Activated CD8-positive, alpha-beta memory T cell treated with anti-CD3 and anti-CD28 coated beads, Interleukin-2, amount 10 ng/mL, durations not matched to agents 7 days and 5 days (primary cell): ENCODE results near the gene CCDC12. TPM values are rescaled to one million over a fixed set of nuclear protein-coding genes. Genes with fewer than 3 reads are reported as not detected.

Experiments used
- ATAC-seq: fragments of 150-1000 bp; cut with Tn5 transposase; one replicate; pipeline ENCODE4 v1.10.0; 2021; ENCODE audit warnings: moderate library complexity
- CTCF ChIA-PET: fragments of 350-600 bp; sonication (Branson Sonifier 250); formaldehyde crosslinking; loops from one replicate; lab custom pipeline; 2021; ENCODE audit warnings: antibody characterized with exemption; lab: Charles Lee
- DNase-seq: peaks from one replicate; pipeline ENCODE4 v3.0.0-alpha.2; 2020
- H3K27ac Mint-ChIP-seq: one replicate; pipeline ENCODE4 v1.8.0; 2021; ENCODE audit warnings: mild to moderate bottlenecking, mixed read lengths
- H3K27me3 Mint-ChIP-seq: one replicate; pipeline ENCODE4 v1.8.0; 2021; ENCODE audit warnings: mixed read lengths
- H3K36me3 Mint-ChIP-seq: one replicate; pipeline ENCODE4 v1.8.0; 2021; ENCODE audit warnings: mild to moderate bottlenecking, mixed read lengths
- H3K4me1 Mint-ChIP-seq: one replicate; pipeline ENCODE4 v1.8.0; 2021; ENCODE audit warnings: mixed read lengths
- H3K4me3 Mint-ChIP-seq: one replicate; pipeline ENCODE4 v1.8.0; 2021; ENCODE audit warnings: mild to moderate bottlenecking, moderate library complexity, mixed read lengths
- H3K9me3 Mint-ChIP-seq: one replicate; pipeline ENCODE4 v1.8.0; 2022; ENCODE audit warnings: low read depth, mixed read lengths
- total RNA-seq, 2 experiments: library from RNA; stranded (reverse); gene quantifications; one replicate each; pipeline ENCODE4 v1.2.3, GENCODE V29; 2021

Gene CCDC12
- total RNA-seq, 2 experiments from 2014 or later, result 65.9 to 72.7 TPM

DNA sequence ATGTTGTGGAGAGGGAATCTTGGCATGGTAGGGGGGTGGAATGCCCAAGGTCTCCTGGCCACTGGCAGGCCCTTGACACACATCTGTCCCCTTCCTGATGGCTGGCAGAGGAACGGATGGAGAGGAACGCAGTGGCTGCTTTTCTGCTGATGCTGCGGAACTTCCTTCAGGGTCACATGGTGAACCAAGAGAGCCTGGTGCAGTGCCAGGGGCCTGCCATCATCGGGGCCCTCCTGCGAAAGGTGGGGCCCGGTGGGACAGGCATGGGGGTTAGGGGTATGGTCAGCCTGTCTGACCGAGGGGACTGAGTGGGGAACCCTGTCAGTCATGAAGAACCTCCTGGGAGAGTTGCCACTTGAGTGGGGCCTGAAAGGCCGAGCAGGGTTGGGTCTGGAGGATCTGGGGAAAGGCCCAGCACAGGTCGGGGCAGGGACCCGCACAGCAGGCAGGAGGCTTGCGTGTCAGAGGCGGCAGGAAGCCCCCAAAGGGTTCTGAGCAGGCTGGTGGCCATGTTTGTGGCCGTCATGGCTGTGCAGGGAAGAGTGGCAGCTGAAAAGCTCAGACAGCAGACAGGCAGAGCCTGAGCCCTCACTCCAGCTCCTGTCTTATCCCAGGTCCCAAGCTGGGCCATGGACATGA, 21.0 kb upstream of the CCDC12 start:
- H3K36me3 Mint-ChIP-seq, result peaks cover 33% of the 10 kb centered on the region
- no peaks in the 10 kb centered on the region for H3K27me3 Mint-ChIP-seq
- CTCF ChIA-PET, result interaction anchor here (0.7 to 2.8 kb wide), 13 partner anchors 10 to 327 kb away, joined by 3 to 17 read pairs (median 4); no protein-coding TSS in a partner anchor

DNA sequence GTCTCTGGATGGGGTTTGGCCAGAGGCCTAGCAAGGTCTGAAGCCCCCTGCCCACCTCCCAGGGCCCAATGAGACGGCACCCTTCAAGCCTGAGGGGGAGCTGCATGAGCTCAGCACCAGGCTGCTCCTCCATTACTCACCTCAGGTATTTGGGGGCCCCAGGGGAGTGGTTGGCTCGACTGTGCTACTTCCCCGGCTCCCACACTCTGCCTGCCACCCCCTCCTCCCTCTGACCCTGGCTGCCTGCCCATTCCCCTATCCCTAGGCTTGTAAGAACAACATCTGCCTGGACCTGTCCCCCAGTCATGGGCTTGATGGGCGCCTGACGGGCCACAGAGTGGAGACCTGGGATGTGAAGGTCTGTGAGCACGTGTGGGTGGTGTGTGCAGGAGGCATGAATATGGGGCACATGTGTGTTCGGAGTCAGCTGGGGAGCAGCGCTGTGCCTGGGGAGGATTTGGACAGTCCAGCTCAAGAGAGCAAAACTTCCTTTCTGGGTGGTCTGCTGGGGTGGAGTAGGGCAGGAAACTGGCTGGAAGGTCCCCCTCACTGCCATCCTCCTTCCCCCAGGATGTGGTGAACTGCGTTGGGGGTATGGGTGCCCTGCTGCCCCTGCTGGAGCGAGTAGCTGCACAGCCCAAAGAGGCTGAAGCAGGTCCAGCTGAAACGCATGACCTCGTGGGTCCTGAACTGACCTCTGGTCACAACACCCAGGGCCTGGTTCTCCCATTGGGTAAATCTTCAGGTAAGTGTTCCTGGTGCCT, 20.3 kb upstream of the CCDC12 start:
- no peaks in the 10 kb centered on the region for H3K9me3 Mint-ChIP-seq
- peaks cover 22% of the 10 kb centered on the region for H3K4me1 Mint-ChIP-seq
- ATAC-seq (no peak), DNase-seq (no peak)
- CTCF ChIA-PET, result interaction anchor here (0.5 to 2.7 kb wide), 6 partner anchors 9 to 65 kb away, joined by 3 to 9 read pairs (median 4); no protein-coding TSS in a partner anchor
- peaks cover 31% of the 10 kb centered on the region for H3K36me3 Mint-ChIP-seq
- no peaks in the 10 kb centered on the region for H3K27me3 Mint-ChIP-seq
- H3K4me3 Mint-ChIP-seq, result no peak overlapping the region
- H3K27ac Mint-ChIP-seq, result peak overlapping the region; percentile 72

More for the DNA sequence above, 21.0 kb upstream of the CCDC12 start:
- H3K4me3 Mint-ChIP-seq, result no peak overlapping the region
- peaks cover 22% of the 10 kb centered on the region for H3K4me1 Mint-ChIP-seq
- peak overlapping the region; percentile 72 for H3K27ac Mint-ChIP-seq
- DNase-seq, result no peak
- no peaks in the 10 kb centered on the region for H3K9me3 Mint-ChIP-seq
- ATAC-seq, result no peak

DNA sequence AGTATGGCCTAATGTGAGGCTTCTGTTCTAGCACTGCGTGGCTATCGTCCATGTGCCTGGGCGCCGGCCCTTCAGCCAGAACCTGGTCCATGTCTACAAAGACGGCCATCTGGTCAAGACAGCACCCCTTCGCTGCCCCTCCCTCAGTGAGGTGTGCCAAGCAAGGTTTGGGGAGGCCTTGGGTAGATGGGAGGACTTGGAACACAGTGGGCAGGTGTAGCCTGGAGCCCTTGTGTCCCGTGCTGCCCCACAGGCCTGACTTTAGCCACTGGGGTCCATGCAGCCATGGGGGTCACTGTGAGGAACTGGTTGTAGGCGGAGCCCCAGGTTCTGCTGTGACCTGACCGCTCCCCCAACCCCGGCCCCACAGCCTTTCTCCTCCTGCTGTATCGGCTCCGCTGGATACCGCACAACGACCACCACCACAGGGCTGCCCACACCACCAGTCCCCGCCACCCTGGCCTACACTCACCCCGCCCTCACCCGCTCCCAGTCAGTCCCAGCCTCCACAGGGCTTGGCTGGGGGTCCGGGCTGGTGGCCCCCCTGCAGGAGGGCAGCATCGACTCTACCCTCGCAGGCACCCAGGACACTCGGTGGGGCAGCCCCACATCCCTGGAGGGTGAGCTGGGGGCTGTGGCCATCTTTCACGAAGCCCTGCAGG, 19.5 kb upstream of the CCDC12 start:
- H3K4me1 Mint-ChIP-seq, result peaks cover 22% of the 10 kb centered on the region
- no peaks in the 10 kb centered on the region for H3K9me3 Mint-ChIP-seq
- DNase-seq, result no peak
- H3K4me3 Mint-ChIP-seq, result no peak overlapping the region
- H3K27me3 Mint-ChIP-seq, result no peaks in the 10 kb centered on the region
- no peak for ATAC-seq
- no peak overlapping the region for H3K27ac Mint-ChIP-seq
- H3K36me3 Mint-ChIP-seq, result peaks cover 32% of the 10 kb centered on the region
- CTCF ChIA-PET, result interaction anchor here (1.0 to 1.2 kb wide), 3 partner anchors 9 to 50 kb away, joined by 3 to 5 read pairs (median 3); no protein-coding TSS in a partner anchor

DNA sequence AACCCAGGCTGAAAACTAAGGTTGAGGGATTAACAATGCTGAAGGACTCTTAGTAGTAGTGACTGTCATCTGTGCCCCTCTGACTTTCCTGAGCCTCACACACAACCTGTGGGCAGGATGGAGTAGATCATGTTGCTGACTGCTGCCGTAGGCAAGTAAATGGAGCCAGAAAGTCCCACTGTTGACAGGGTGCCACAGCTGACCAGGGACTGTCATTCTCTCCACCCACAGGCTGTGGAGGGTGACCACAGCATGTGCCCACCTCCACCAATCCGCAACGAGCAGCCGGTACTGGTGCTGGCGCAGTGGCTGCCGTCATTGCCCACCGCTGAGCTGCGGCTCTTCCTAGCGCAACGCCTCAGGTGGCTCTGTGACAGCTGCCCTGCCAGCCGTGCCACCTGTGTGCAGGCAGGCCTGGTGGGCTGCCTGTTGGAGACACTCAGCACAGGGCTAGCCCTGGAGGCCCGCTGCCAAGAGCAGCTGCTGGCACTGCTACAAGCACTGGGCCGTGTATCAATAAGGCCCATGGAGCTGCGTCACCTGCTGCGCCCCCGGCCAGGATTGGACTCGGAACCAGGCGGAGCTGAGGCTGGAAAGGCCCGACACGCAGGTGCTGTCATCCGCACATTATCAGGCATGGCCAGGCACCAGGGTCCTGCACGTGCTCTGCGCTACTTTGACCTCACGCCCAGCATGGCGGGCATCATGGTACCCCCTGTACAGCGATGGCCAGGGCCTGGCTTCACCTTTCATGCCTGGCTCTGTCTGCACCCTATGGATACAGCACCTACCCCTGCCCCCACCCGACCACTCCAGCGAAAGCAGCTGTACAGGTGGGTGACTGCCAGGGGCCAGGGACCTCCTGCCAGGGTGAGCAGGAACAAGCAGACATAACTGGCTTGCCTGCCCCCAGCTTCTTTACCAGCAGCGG, 18.5 kb upstream of the CCDC12 start:
- Mint-ChIP-seq H3K4me3 (no peak overlapping the region), H3K4me1 (peaks cover 22% of the 10 kb centered on the region), H3K27me3 (no peaks in the 10 kb centered on the region), H3K27ac (no peak overlapping the region), H3K36me3 (peaks cover 32% of the 10 kb centered on the region), H3K9me3 (no peaks in the 10 kb centered on the region)
- no peak for DNase-seq
- CTCF ChIA-PET, result interaction anchor here (1.0 kb wide), 2 partner anchors 47 to 69 kb away, joined by 3 read pairs; no protein-coding TSS in a partner anchor
- ATAC-seq, result no peak

DNA sequence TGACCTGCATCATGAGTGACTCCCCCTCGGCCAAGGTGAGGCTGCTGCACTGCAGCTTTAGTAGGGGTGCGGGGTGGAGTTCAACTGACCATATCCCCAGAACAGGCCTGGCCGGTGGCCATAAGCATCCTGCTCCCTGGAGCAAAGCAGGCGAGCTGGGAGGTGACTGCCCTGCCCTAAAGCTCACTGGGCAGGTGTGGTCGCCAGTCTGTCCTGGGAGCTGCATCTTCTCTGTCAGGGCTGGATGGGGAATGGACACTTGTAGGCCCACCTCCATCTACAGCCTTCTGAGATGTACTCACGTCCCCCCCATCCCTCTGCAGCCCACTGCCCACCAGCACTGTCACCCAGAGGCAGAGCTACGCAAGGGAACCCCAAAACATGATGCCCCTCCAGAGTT, 17.4 kb upstream of the CCDC12 start:
- Mint-ChIP-seq H3K4me1 (peaks cover 28% of the 10 kb centered on the region), H3K27ac (no peak overlapping the region), H3K36me3 (peaks cover 33% of the 10 kb centered on the region), H3K27me3 (no peaks in the 10 kb centered on the region), H3K9me3 (no peaks in the 10 kb centered on the region), H3K4me3 (no peak overlapping the region)
- CTCF ChIA-PET, result interaction anchor here (0.8 to 2.3 kb wide), 4 partner anchors 13 to 126 kb away, joined by 3 to 8 read pairs (median 4); partner anchors contain the start of gene NBEAL2
- ATAC-seq (no peak), DNase-seq (no peak)

DNA sequence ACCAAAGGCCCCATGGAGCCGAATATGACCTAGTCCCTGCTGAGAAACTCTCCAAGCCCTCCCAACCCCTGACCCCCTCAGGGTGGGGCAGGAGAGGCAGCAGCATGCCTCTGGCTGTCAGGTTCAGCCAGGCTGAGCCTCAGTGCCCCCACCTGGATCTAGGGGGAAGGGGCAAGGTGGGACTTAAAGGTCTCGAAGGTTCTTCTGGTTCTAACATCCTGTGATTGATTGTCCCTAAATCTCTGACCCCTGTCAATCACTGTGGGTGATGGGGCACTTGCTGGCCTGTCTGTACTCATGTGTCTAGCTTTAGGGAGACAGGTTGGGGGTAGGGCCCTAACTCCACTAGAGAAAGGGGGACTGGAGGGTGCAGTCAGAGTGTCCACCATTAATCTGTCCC, 16.7 kb upstream of the CCDC12 start:
- no peak overlapping the region for H3K27ac Mint-ChIP-seq
- peaks cover 37% of the 10 kb centered on the region for H3K36me3 Mint-ChIP-seq
- no peak overlapping the region for H3K4me3 Mint-ChIP-seq
- CTCF ChIA-PET, result interaction anchor here (0.8 to 2.3 kb wide), 3 partner anchors 13 to 126 kb away, joined by 3 to 8 read pairs (median 4); partner anchors contain the start of gene NBEAL2
- ATAC-seq (no peak), DNase-seq (no peak)
- H3K27me3 Mint-ChIP-seq, result no peaks in the 10 kb centered on the region
- H3K4me1 Mint-ChIP-seq, result peaks cover 33% of the 10 kb centered on the region
- H3K9me3 Mint-ChIP-seq, result no peaks in the 10 kb centered on the region

DNA sequence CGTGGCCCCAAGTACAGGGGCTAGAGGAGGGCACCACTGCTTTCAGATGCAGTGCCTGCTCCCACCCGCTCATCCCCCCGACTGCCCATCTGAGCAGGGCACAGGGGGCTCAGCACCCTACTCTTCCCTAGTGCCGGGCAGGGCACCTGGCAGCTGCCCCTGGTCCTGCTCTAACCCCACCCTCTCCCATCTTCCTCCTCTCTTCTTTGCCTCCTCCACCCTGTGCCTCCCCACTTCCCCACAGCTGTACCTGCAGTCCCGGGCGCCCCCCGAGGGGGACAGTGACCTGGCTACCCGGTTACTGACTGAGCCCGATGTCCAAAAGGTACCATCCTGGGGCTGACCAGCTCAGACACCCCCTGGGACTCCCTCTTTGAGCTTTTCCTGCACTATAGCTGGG, 15.7 kb upstream of the CCDC12 start:
- Mint-ChIP-seq H3K27ac (no peak overlapping the region), H3K4me3 (no peak overlapping the region), H3K36me3 (peaks cover 30% of the 10 kb centered on the region), H3K4me1 (peaks cover 38% of the 10 kb centered on the region), H3K27me3 (no peaks in the 10 kb centered on the region), H3K9me3 (no peaks in the 10 kb centered on the region)
- CTCF ChIA-PET, result interaction anchor here (2.3 kb wide), 1 partner anchor 13 kb away, joined by 8 read pairs; the partner anchor contains the start of gene NBEAL2
- ATAC-seq (no peak), DNase-seq (no peak)

DNA sequence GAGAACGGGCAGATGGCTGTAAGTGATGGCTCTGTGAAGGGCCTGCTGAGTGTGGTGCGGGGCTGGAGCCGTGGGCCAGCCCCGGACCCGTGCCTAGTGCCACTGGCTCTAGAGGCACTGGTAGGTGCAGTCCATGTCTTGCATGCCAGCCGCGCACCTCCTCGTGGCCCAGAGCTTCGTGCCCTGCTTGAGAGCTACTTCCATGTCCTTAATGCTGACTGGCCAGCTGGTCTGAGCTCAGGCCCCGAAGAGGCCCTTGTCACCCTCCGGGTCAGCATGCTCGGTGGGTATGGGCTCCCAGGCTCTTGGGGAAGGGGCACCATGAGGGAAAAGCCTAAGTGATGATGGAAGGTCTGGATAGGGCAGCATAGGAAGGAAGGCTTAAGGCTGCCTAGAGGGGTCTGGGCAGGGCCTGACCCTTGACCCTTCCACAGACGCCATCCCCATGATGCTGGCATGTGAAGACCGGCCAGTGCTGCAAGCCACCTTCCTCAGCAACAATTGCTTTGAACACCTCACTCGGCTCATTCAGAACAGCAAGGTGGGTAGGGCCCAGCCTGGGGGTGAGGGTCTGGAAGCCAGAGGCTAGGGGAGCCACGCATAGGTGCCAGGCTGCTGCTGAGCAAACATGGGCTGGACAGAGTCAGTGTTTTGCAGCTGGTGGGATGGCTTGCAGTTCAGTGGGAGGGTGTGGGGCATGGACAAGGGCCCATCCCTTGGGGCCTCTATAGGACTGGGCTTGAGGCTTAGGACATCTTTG, 15.0 kb upstream of the CCDC12 start:
- CTCF ChIA-PET, result no interaction called here
- peaks cover 24% of the 10 kb centered on the region for H3K36me3 Mint-ChIP-seq

DNA sequence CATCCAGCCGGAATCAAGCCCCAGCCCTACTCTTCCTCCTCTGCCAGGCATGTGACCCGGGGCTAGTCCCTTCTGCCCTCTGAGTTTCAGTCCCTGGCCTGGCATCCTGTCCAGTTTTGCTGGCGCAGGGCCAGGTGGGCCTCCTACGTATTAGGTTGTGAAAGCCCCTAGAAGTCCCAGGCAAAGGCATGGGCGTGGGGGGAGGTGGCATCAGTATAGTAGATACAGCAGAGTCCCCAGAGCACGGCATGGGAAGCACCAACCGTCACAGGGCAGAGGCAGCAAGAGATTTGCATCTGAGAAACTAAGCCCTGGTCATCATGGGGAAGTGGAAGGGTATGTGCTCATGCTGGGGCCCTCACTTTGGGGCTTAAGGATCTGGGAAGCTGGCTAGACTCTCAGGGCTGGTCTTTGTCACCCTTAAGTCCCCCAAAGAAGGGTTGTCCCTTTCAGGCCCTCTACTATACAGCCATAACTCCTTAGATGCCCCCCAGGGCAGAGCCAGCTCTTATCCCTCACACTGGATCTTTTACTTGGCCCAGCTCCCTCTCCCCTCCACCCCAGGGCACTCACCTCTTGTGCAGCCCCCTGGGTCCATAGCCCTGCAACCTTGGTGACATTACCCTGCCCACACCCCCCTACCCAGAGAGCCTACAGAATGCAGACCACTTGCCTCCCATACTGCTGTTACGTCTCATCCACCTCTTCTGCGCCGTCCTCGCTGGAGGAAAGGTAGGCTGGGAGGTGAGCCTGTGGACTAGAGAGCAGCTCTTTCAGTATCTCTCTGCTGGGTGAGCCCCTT, 14.2 kb upstream of the CCDC12 start:
- H3K36me3 Mint-ChIP-seq, result peaks cover 24% of the 10 kb centered on the region
- H3K9me3 Mint-ChIP-seq, result no peaks in the 10 kb centered on the region
- H3K27ac Mint-ChIP-seq, result peak overlapping the region; percentile 54
- CTCF ChIA-PET, result no interaction called here
- peak overlapping the region; percentile 7 for H3K4me3 Mint-ChIP-seq
- no peaks in the 10 kb centered on the region for H3K27me3 Mint-ChIP-seq
- no peak for ATAC-seq
- DNase-seq, result no peak
- peaks cover 45% of the 10 kb centered on the region for H3K4me1 Mint-ChIP-seq

More for the DNA sequence above, 15.0 kb upstream of the CCDC12 start:
- Mint-ChIP-seq H3K9me3 (no peaks in the 10 kb centered on the region), H3K27me3 (no peaks in the 10 kb centered on the region), H3K4me3 (no peak overlapping the region), H3K27ac (no peak overlapping the region), H3K4me1 (peaks cover 38% of the 10 kb centered on the region)
- DNase-seq (no peak), ATAC-seq (no peak)

DNA sequence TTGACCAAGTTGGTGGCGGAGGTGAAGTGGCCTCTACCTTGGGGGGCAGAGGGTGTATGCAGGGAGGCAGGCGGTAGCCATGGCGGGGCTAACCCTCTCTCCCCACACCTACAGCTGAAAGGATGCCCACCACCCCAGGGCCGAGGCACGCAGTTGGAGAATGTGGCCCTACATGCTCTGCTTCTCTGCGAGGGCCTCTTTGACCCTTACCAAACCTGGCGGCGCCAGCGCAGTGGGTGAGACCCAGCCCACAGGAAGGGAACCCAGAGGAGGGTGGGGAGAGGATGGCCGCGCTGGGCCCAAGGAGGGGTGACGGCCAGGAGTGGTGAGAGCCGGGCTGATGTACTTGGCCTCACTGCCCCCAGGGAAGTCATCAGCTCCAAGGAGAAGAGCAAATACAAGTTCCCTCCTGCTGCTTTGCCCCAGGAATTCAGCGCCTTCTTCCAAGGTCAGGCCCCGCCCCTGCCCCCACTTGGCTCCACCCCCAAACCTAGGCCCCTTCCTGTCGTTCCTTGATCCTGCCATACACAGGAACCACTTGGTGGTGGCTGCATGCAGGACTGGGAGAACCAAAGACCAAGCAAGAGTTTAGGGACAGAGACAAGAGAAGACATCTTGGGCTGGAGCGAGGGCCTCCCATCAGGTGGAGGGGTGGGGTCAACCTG, 12.7 kb upstream of the CCDC12 start:
- H3K4me3 Mint-ChIP-seq, result peak overlapping the region; percentile 77
- ATAC-seq, result no peak
- H3K27me3 Mint-ChIP-seq, result no peaks in the 10 kb centered on the region
- H3K36me3 Mint-ChIP-seq, result peaks cover 21% of the 10 kb centered on the region
- no peaks in the 10 kb centered on the region for H3K9me3 Mint-ChIP-seq
- CTCF ChIA-PET, result interaction anchor here (0.8 to 2.4 kb wide), 2 partner anchors 9 kb away, joined by 3 to 9 read pairs; partner anchors contain the start of gene NBEAL2
- H3K4me1 Mint-ChIP-seq, result peaks cover 59% of the 10 kb centered on the region
- peak overlapping the region; percentile 80 for H3K27ac Mint-ChIP-seq
- no peak for DNase-seq

DNA sequence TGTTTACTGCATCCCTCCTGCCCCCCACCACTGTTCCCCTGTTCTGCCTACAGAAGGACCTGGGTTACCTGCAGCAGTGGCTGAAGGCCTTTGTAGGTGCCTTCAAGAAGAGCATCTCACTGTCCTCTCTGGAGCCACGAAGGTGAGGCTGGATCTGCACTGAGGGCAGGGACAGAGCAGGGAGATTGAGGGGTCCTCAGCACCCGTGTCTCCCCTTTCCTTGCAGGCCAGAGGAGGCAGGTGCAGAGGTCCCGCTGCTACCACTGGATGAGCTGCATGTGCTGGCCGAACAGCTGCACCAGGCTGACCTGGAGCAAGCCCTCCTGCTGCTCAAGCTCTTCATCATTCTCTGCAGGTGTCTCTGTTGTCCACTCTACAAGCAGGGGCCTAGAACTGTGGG, 12.1 kb upstream of the CCDC12 start:
- no peak for DNase-seq
- CTCF ChIA-PET, result interaction anchor here (0.8 to 2.4 kb wide), 3 partner anchors 9 to 21 kb away, joined by 3 to 9 read pairs (median 4); partner anchors contain the start of gene NBEAL2
- peaks cover 21% of the 10 kb centered on the region for H3K36me3 Mint-ChIP-seq
- H3K9me3 Mint-ChIP-seq, result no peaks in the 10 kb centered on the region
- ATAC-seq, result no peak
- H3K27me3 Mint-ChIP-seq, result no peaks in the 10 kb centered on the region
- H3K27ac Mint-ChIP-seq, result peak overlapping the region; percentile 80
- peaks cover 62% of the 10 kb centered on the region for H3K4me1 Mint-ChIP-seq
- peak overlapping the region; percentile 77 for H3K4me3 Mint-ChIP-seq
